HEK293 (cell line): ENCODE data around the gene HIGD2A.

Source experiments
- CTCF ChIA-PET: fragments of 350-600 bp; formaldehyde crosslinking; extraction: SDS; loops from one replicate; lab custom pipeline; 2021; ENCODE audit warnings: antibody characterized with exemption; lab: Yijun Ruan, JAX
- POLR2A ChIA-PET: fragments of 300-600 bp; formaldehyde crosslinking; extraction: SDS; loops from one replicate; lab custom pipeline; 2020; ENCODE audit warnings: antibody characterized with exemption, inconsistent platforms; lab: Yijun Ruan, JAX
- H3K27ac ChIP-seq: fragments of 200-500 bp; sonication (Bioruptor generic); 2 replicates; pipeline ENCODE4 v1.5.1; 2014; ENCODE audit warnings: low read depth, low read length, control low read depth, inconsistent platforms; ENCODE audit errors: extremely low read depth
- H3K36me3 ChIP-seq, 2 experiments: fragments of 200-500 bp in 1 of 2; sonication (Bioruptor generic) in 1 of 2; 1 replicate in 1 of 2; 2 replicates in 1 of 2; pipeline ENCODE4 v1.5.1; 2014 to 2017; ENCODE audit warnings: inconsistent platforms in 2 of 2, low read length in 2 of 2; ENCODE audit not compliant: control insufficient read depth in 2 of 2, insufficient read depth in 1 of 2
- H3K4me1 ChIP-seq: fragments of 200-500 bp; sonication (Bioruptor generic); 2 replicates; pipeline ENCODE4 v1.5.1; 2014; ENCODE audit warnings: mild to moderate bottlenecking, low read length, inconsistent platforms; ENCODE audit not compliant: control insufficient read depth, insufficient read depth
- H3K4me3 ChIP-seq: 2 replicates; pipeline ENCODE4 v1.5.1; 2011; ENCODE audit warnings: low read depth, mild to moderate bottlenecking, control low read depth, low read length, moderate library complexity
- H3K9me3 ChIP-seq: fragments of 200-500 bp; sonication (Bioruptor generic); 2 replicates; pipeline ENCODE4 v1.5.1; 2014; ENCODE audit warnings: low read depth, low read length, inconsistent platforms; ENCODE audit not compliant: control insufficient read depth, insufficient read depth
- BCL11A ChIP-seq: fragments of 450-650 bp; formaldehyde crosslinking; IDR thresholded peaks from 2 replicates; pipeline ENCODE4 v1.5.1; 2016; ENCODE audit warnings: low read depth, missing biosample characterization, missing genetic modification characterization
- GFI1B ChIP-seq: fragments of 450-650 bp; formaldehyde crosslinking; IDR thresholded peaks from 2 replicates; pipeline ENCODE4 v1.5.1; 2016; ENCODE audit warnings: missing biosample characterization, missing genetic modification characterization
- GLIS1 ChIP-seq: fragments of 450-650 bp; formaldehyde crosslinking; IDR thresholded peaks from 2 replicates; pipeline ENCODE4 v1.5.1; 2016; ENCODE audit warnings: missing biosample characterization, missing genetic modification characterization
- KLF7 ChIP-seq: fragments of 450-650 bp; formaldehyde crosslinking; IDR thresholded peaks from 2 replicates; pipeline ENCODE4 v1.5.1; 2016; ENCODE audit warnings: missing biosample characterization, missing genetic modification characterization, borderline replicate concordance
- MYNN ChIP-seq: fragments of 450-650 bp; formaldehyde crosslinking; IDR thresholded peaks from 2 replicates; pipeline ENCODE4 v1.5.1; 2016; ENCODE audit warnings: missing biosample characterization, missing genetic modification characterization, borderline replicate concordance
- PRDM10 ChIP-seq: fragments of 450-650 bp; formaldehyde crosslinking; IDR thresholded peaks from 2 replicates; pipeline ENCODE4 v1.5.1; 2016; ENCODE audit warnings: missing biosample characterization, missing genetic modification characterization
- SCRT1 ChIP-seq: fragments of 450-650 bp; formaldehyde crosslinking; IDR thresholded peaks from 2 replicates; pipeline ENCODE4 v1.5.1; 2016; ENCODE audit warnings: missing biosample characterization, missing genetic modification characterization, borderline replicate concordance
- SCRT2 ChIP-seq: fragments of 450-650 bp; formaldehyde crosslinking; IDR thresholded peaks from 2 replicates; pipeline ENCODE4 v1.5.1; 2016; ENCODE audit warnings: missing biosample characterization, missing genetic modification characterization
- SETDB1 ChIP-seq: IDR thresholded peaks from one replicate; pipeline ENCODE4 v1.6.1; 2017; ENCODE audit warnings: mild to moderate bottlenecking, low read length, moderate library complexity, mixed read lengths; ENCODE audit not compliant: insufficient read length
- SP2 ChIP-seq: fragments of 450-650 bp; formaldehyde crosslinking; IDR thresholded peaks from 2 replicates; pipeline ENCODE4 v1.5.1; 2016; ENCODE audit warnings: missing biosample characterization, missing genetic modification characterization
- ZBTB6 ChIP-seq: fragments of 450-650 bp; formaldehyde crosslinking; IDR thresholded peaks from 2 replicates; pipeline ENCODE4 v1.5.1; 2017; ENCODE audit warnings: missing biosample characterization, missing genetic modification characterization
- ZIC2 ChIP-seq: fragments of 450-650 bp; formaldehyde crosslinking; IDR thresholded peaks from 2 replicates; pipeline ENCODE4 v1.5.1; 2016; ENCODE audit warnings: missing biosample characterization, missing genetic modification characterization
- ZNF23 ChIP-seq: fragments of 450-650 bp; formaldehyde crosslinking; IDR thresholded peaks from 2 replicates; pipeline ENCODE4 v1.5.1; 2016; ENCODE audit warnings: missing biosample characterization, missing genetic modification characterization, borderline replicate concordance
- ZNF311 ChIP-seq: fragments of 450-650 bp; formaldehyde crosslinking; IDR thresholded peaks from 2 replicates; pipeline ENCODE4 v1.5.1; 2017; ENCODE audit warnings: missing biosample characterization, missing genetic modification characterization, borderline replicate concordance
- ZNF335 ChIP-seq: fragments of 450-650 bp; formaldehyde crosslinking; conservative IDR thresholded peaks from 2 replicates; pipeline ENCODE4 v1.5.1; 2016; ENCODE audit warnings: missing biosample characterization, missing genetic modification characterization
- ZNF548 ChIP-seq: fragments of 450-650 bp; formaldehyde crosslinking; IDR thresholded peaks from 2 replicates; pipeline ENCODE4 v1.5.1; 2016; ENCODE audit warnings: missing biosample characterization, missing genetic modification characterization
- ZNF549 ChIP-seq: fragments of 450-650 bp; IDR thresholded peaks from 2 replicates; pipeline ENCODE4 v1.5.1; 2018; ENCODE audit warnings: missing biosample characterization, missing genetic modification characterization, mild to moderate bottlenecking, inconsistent platforms, moderate library complexity
- ZNF561 ChIP-seq: fragments of 450-650 bp; IDR thresholded peaks from 2 replicates; pipeline ENCODE4 v1.5.1; 2018; ENCODE audit warnings: missing biosample characterization, missing genetic modification characterization, borderline replicate concordance
- ZNF596 ChIP-seq: fragments of 450-650 bp; IDR thresholded peaks from 2 replicates; pipeline ENCODE4 v1.5.0; 2018; ENCODE audit warnings: missing biosample characterization, mild to moderate bottlenecking, missing genetic modification characterization, moderate library complexity
- ZNF600 ChIP-seq: fragments of 450-650 bp; formaldehyde crosslinking; IDR thresholded peaks from 2 replicates; pipeline ENCODE4 v1.5.1; 2016; ENCODE audit warnings: missing biosample characterization, missing genetic modification characterization
- ZNF664 ChIP-seq: fragments of 450-650 bp; formaldehyde crosslinking; IDR thresholded peaks from 2 replicates; pipeline ENCODE4 v1.5.1; 2016; ENCODE audit warnings: missing biosample characterization, missing genetic modification characterization
- ZNF76 ChIP-seq: fragments of 450-650 bp; formaldehyde crosslinking; IDR thresholded peaks from 2 replicates; pipeline ENCODE4; 2016; ENCODE audit warnings: low read depth, missing biosample characterization, missing genetic modification characterization, borderline replicate concordance
- ZNF792 ChIP-seq: fragments of 450-650 bp; formaldehyde crosslinking; IDR thresholded peaks from 2 replicates; pipeline ENCODE4 v1.5.1; 2016; ENCODE audit warnings: missing biosample characterization, missing genetic modification characterization
- ZSCAN18 ChIP-seq: fragments of 450-650 bp; formaldehyde crosslinking; IDR thresholded peaks from 2 replicates; pipeline ENCODE4 v1.5.1; 2016; ENCODE audit warnings: missing biosample characterization, missing genetic modification characterization
- ZSCAN30 ChIP-seq: fragments of 450-650 bp; IDR thresholded peaks from 2 replicates; pipeline ENCODE4 v1.5.1; 2018; ENCODE audit warnings: missing biosample characterization, mild to moderate bottlenecking, missing genetic modification characterization, moderate library complexity

The HIGD2A gene

GRCh38 chr5:176355400-176356178, 33.0 kb upstream of the HIGD2A start:
- TF ChIP-seq ZIC2 (tag by site-specific recombination) (peak; percentile 70), GLIS1 (tag by site-specific recombination) (0 out of 2 replicates have a peak, but pooled peaks have one; percentile 35), ZNF335 (tag by site-specific recombination) (no peak), ZBTB6 (tag by site-specific recombination) (peak; percentile 73; the same call in 1 of the 2 replicates), ZNF664 (tag by site-specific recombination) (0 out of 2 replicates have a peak, but pooled peaks have one; percentile 24), ZNF23 (tag by site-specific recombination) (no peak), ZNF600 (tag by site-specific recombination) (0 out of 2 replicates have a peak, but pooled peaks have one; percentile 23)
- Histone ChIP-seq H3K4me1 (no peaks in the 10 kb centered on the region; the same call in 1 of the 2 replicates), H3K9me3 (no peaks in the 10 kb centered on the region), H3K27ac (no peak overlapping the region), H3K36me3 (peaks cover 24 to 86% of the 10 kb centered on the region in 2 experiments), H3K4me3 (no peak overlapping the region)
- ChIA-PET POLR2A (interaction anchor here (0.6 kb wide), 1 partner anchor 670 kb away, joined by 3 read pairs; no protein-coding TSS in a partner anchor), CTCF (interaction anchor here (0.6 kb wide), 2 partner anchors 277 to 838 kb away, joined by 3 to 4 read pairs; no protein-coding TSS in a partner anchor)

- CTCF ChIA-PET = no interaction called here
Observed at GRCh38 chr5:176356179-176356566, 32.4 kb upstream of the HIGD2A start.

GRCh38 chr5:176359658-176360057, 28.9 kb upstream of the HIGD2A start:
- H3K4me1 ChIP-seq = no peaks in the 10 kb centered on the region; the same call in 1 of the 2 replicates
- CTCF ChIA-PET = no interaction called here
- H3K36me3 ChIP-seq = peaks cover 15 to 46% of the 10 kb centered on the region in 2 experiments
- no peak overlapping the region for H3K27ac ChIP-seq
- POLR2A ChIA-PET = interaction anchor here (0.7 to 0.9 kb wide), 2 partner anchors 184 to 634 kb away, joined by 3 to 4 read pairs; no protein-coding TSS in a partner anchor
- H3K9me3 ChIP-seq = no peaks in the 10 kb centered on the region
- no peak overlapping the region for H3K4me3 ChIP-seq
- TF ChIP-seq ZNF76 (tag by site-specific recombination) (no peak), SP2 (tag by site-specific recombination) (no peak), KLF7 (tag by site-specific recombination) (no peak), PRDM10 (tag by site-specific recombination) (peak; percentile 84), BCL11A (tag by site-specific recombination) (no peak), ZSCAN30 (tag by site-specific recombination) (no peak), SCRT2 (tag by site-specific recombination) (peak; percentile 89), ZNF596 (no peak), SCRT1 (peak; percentile 89), ZNF792 (tag by site-specific recombination) (no peak), ZNF561 (tag by site-specific recombination) (no peak), MYNN (no peak), SETDB1 (no peak), ZNF549 (no peak)

More at GRCh38 chr5:176356179-176356566, 32.4 kb upstream of the HIGD2A start:
- POLR2A ChIA-PET = interaction anchor here (0.6 kb wide), 1 partner anchor 670 kb away, joined by 3 read pairs; no protein-coding TSS in a partner anchor
- Histone ChIP-seq H3K9me3 (no peaks in the 10 kb centered on the region), H3K4me3 (no peak overlapping the region), H3K4me1 (no peaks in the 10 kb centered on the region; the same call in 1 of the 2 replicates), H3K36me3 (peaks cover 20 to 81% of the 10 kb centered on the region in 2 experiments), H3K27ac (no peak overlapping the region)
- TF ChIP-seq ZSCAN18 (tag by site-specific recombination) (no peak), ZNF548 (no peak), ZNF311 (no peak), GFI1B (tag by site-specific recombination) (no peak)
